Stimulated activated CD8-positive, alpha-beta memory T cell treated with anti-CD3 and anti-CD28 coated beads, Interleukin-4, amount 100 ng/mL, for 24 hours (primary cell): ENCODE measurements around the gene ASB5.
A peak's percentile ranks its signal among the peaks of the same experiment; 100 is the strongest.
"Not testable (repeated sequence)": the region's sequence is repeated elsewhere in the genome, so short reads cannot be mapped to it uniquely, and the experiment has no call there.

ENCODE experiments used
- DNase-seq: peaks from one replicate; pipeline ENCODE4 v3.0.0-alpha.2; 2020; ENCODE audit warnings: low read depth

The ASB5 gene

GRCh38 chr4:176217510-176217909, 51.5 kb downstream of the ASB5 start:
- DNase-seq, result no peak

GRCh38 chr4:176212351-176212750, 56.7 kb downstream of the ASB5 start:
- not testable (repeated sequence) for DNase-seq

GRCh38 chr4:176210579-176211296, 58.3 kb downstream of the ASB5 start:
- DNase-seq, result no peak

GRCh38 chr4:176210101-176210500, 58.9 kb downstream of the ASB5 start:
- DNase-seq, result no peak

- DNase-seq, result no peak
These were observed 59.5 kb downstream of the ASB5 start for GRCh38 chr4:176209535-176209934.

- DNase-seq, result no peak
These were observed 61.2 kb downstream of the ASB5 start for GRCh38 chr4:176207839-176208238.

GRCh38 chr4:176205299-176205698, 63.7 kb downstream of the ASB5 start:
- no peak for DNase-seq

- no peak for DNase-seq
These were observed 70.6 kb downstream of the ASB5 start for GRCh38 chr4:176198316-176198903.

- peak; percentile 89 for DNase-seq
These were observed 73.6 kb downstream of the ASB5 start, which contains the start of gene SPATA4 for GRCh38 chr4:176195184-176195978. SPATA4 (minus strand) TSS chr4:176195585; CDS start chr4:176195562, 23 bp downstream.

- peak; percentile 7 for DNase-seq
These were observed 75.1 kb downstream of the ASB5 start for GRCh38 chr4:176193938-176194337.

GRCh38 chr4:176193126-176193525, 75.9 kb downstream of the ASB5 start:
- no peak for DNase-seq

- no peak for DNase-seq
These were observed 77.0 kb downstream of the ASB5 start for GRCh38 chr4:176191974-176192373.

- DNase-seq, result no peak
These were observed 78.9 kb downstream of the ASB5 start for GRCh38 chr4:176189891-176190795.

- no peak for DNase-seq
These were observed 80.4 kb downstream of the ASB5 start for GRCh38 chr4:176188654-176189053.

GRCh38 chr4:176187624-176188023, 81.4 kb downstream of the ASB5 start:
- no peak for DNase-seq

GRCh38 chr4:176186671-176187395, 82.2 kb downstream of the ASB5 start:
- DNase-seq, result no peak

GRCh38 chr4:176186067-176186466, 83.0 kb downstream of the ASB5 start:
- DNase-seq, result no peak

- no peak for DNase-seq
These were observed 84.0 kb downstream of the ASB5 start for GRCh38 chr4:176185051-176185450.
